CD4-positive, alpha-beta T cell (primary cell): ENCODE measurements around the gene UBAC2. TPM values are rescaled to one million over a fixed set of nuclear protein-coding genes. Genes with fewer than 3 reads are reported as not detected.

Experiments used
- ATAC-seq: fragments of 200-7000 bp; cut with Tn5 transposase; one replicate; pipeline ENCODE4 v1.10.0; 2022; ENCODE audit warnings: mild to moderate bottlenecking; ENCODE audit not compliant: poor library complexity
- CTCF ChIA-PET: fragments of 350-600 bp; sonication (Branson Sonifier 250); formaldehyde crosslinking; loops from one replicate; lab custom pipeline; 2021; ENCODE audit warnings: antibody characterized with exemption, inconsistent platforms; lab: Charles Lee
- POLR2A ChIA-PET: fragments of 350-600 bp; sonication (Branson Sonifier 250); formaldehyde crosslinking; loops from one replicate; lab custom pipeline; 2021; ENCODE audit warnings: antibody characterized with exemption, inconsistent platforms; lab: Charles Lee
- DNase-seq, 14 experiments: peaks; one replicate each; pipeline ENCODE4 v3.0.0-alpha.2; 2013 to 2020; ENCODE audit warnings: mixed read lengths in 2 of 14
- H3K27ac ChIP-seq, 2 donors: one replicate each; pipeline versions ENCODE4 v1.5.1 to v1.7.0; 2013; ENCODE audit warnings: low read length in 2 of 2, low read depth in 1 of 2, mild to moderate bottlenecking in 1 of 2
- H3K27me3 ChIP-seq, 2 experiments: 1 replicate in 1 of 2; 2 replicates in 1 of 2; pipeline versions ENCODE4 v1.6.1 to v1.7.0; 2013; ENCODE audit warnings: low read length in 2 of 2, control low read depth in 1 of 2, mild to moderate bottlenecking in 1 of 2, moderate library complexity in 1 of 2; ENCODE audit not compliant: insufficient read depth in 2 of 2, control insufficient read depth in 1 of 2
- H3K36me3 ChIP-seq: one replicate; pipeline ENCODE4 v1.6.1; 2013; ENCODE audit warnings: low read length, control low read depth; ENCODE audit not compliant: insufficient read depth
- H3K4me1 ChIP-seq: one replicate; pipeline ENCODE4 v1.6.1; 2013; ENCODE audit warnings: low read length, control low read depth; ENCODE audit not compliant: insufficient read depth
- H3K4me3 ChIP-seq: one replicate; pipeline ENCODE4 v1.5.1; 2013; ENCODE audit warnings: mild to moderate bottlenecking, low read length, moderate library complexity
- H3K9me3 ChIP-seq, 2 experiments: 1 replicate in 1 of 2; 2 replicates in 1 of 2; pipeline versions ENCODE4 v1.6.1 to v1.7.0; 2013; ENCODE audit warnings: low read length in 2 of 2, mild to moderate bottlenecking in 2 of 2, control low read depth in 1 of 2, moderate library complexity in 1 of 2; ENCODE audit not compliant: control insufficient read depth in 1 of 2, insufficient read depth in 1 of 2
- H3K27ac Mint-ChIP-seq: one replicate; pipeline ENCODE4 v1.8.0; 2020; ENCODE audit warnings: mixed read lengths
- H3K27me3 Mint-ChIP-seq: one replicate; pipeline ENCODE4 v1.8.0; 2021; ENCODE audit warnings: mixed read lengths
- H3K36me3 Mint-ChIP-seq: one replicate; pipeline ENCODE4 v1.8.0; 2021; ENCODE audit warnings: low read depth, mixed read lengths
- H3K4me1 Mint-ChIP-seq: one replicate; pipeline ENCODE4 v1.8.0; 2021; ENCODE audit warnings: low read depth, mixed read lengths
- H3K4me3 Mint-ChIP-seq: one replicate; pipeline ENCODE4 v1.8.0; 2020; ENCODE audit warnings: mild to moderate bottlenecking, mixed read lengths
- H3K9me3 Mint-ChIP-seq: one replicate; pipeline ENCODE4 v1.8.0; 2020; ENCODE audit warnings: mixed read lengths
- intact Hi-C, 2 experiments: fragments of 100-400 bp; cut with DNase I in 1 of 2; cut with micrococcal nuclease in 1 of 2; formaldehyde crosslinking; loops; one replicate each; pipeline versions ENCODE4 v1.15.1 to v1.9.0; 2023 to 2025; cut with DNase I, micrococcal nuclease
- total RNA-seq, 174 experiments: library from RNA in 2 of 174; stranded (reverse) in 2 of 174; gene quantifications; one replicate each; pipeline ENCODE4 v1.2.3 and lab custom pipeline; 2021 to 2026
- TF ChIP-seq, protein P1 (sequence below): fragments of 200-600 bp; IDR thresholded peaks from one replicate; pipeline ENCODE4 v1.8.0; 2022; ENCODE audit warnings: antibody characterized with exemption, mild to moderate bottlenecking

Gene UBAC2
- total RNA-seq, 2 experiments from 2014 or later = 59.8 to 67.4 TPM

DNA sequence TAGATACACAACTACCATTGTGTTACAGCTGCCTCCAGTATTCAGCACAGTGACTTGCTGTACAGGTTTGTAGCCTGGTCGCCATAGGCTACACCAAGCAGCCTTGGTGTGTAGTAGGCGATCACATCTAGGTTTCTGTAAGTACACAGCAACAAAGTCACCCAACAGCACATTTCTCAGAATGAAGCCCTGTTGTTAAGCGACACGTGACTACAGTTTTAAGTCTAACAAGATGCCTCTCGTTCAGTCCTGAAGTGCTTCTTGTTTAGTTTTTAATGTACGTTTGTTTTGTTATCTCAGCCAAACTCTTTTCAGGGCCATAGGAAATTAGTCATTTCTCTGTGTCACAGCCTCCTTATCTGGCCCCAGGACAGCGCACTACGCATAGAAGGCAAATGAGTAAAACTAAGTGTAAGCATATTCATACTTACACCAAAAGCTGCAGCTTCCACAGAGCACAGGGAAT lies 156.5 kb downstream of the UBAC2 start:
- TF ChIP-seq, protein P1, sequence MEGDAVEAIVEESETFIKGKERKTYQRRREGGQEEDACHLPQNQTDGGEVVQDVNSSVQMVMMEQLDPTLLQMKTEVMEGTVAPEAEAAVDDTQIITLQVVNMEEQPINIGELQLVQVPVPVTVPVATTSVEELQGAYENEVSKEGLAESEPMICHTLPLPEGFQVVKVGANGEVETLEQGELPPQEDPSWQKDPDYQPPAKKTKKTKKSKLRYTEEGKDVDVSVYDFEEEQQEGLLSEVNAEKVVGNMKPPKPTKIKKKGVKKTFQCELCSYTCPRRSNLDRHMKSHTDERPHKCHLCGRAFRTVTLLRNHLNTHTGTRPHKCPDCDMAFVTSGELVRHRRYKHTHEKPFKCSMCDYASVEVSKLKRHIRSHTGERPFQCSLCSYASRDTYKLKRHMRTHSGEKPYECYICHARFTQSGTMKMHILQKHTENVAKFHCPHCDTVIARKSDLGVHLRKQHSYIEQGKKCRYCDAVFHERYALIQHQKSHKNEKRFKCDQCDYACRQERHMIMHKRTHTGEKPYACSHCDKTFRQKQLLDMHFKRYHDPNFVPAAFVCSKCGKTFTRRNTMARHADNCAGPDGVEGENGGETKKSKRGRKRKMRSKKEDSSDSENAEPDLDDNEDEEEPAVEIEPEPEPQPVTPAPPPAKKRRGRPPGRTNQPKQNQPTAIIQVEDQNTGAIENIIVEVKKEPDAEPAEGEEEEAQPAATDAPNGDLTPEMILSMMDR = no peak
- Histone ChIP-seq H3K27me3 (no peaks in the 10 kb centered on the region), H3K36me3 (peaks cover 14% of the 10 kb centered on the region), H3K27ac (peak overlapping the region; percentile 93 to 97), H3K9me3 (no peaks in the 10 kb centered on the region), H3K4me1 (peaks cover 94% of the 10 kb centered on the region), H3K4me3 (no peak overlapping the region)
- intact Hi-C loops = loop anchor here in 1 of 2 experiments (1.0 to 5.0 kb wide), 4 partner anchors 15 to 140 kb away; no protein-coding TSS in a partner anchor
- POLR2A ChIA-PET = interaction anchor here (0.9 to 8.3 kb wide), 12 partner anchors 9 to 138 kb away, joined by 3 to 220 read pairs (median 14); partner anchors contain the start of gene GPR183
- Mint-ChIP-seq H3K36me3 (peaks cover 66% of the 10 kb centered on the region), H3K4me1 (peaks cover 98% of the 10 kb centered on the region), H3K4me3 (peak overlapping the region; percentile 49), H3K27ac (peak overlapping the region; percentile 97), H3K9me3 (no peaks in the 10 kb centered on the region), H3K27me3 (no peaks in the 10 kb centered on the region)
- ATAC-seq (peak; percentile 12), DNase-seq (peak in 10 of 14 experiments; percentile 30 to 78 (median 58))
- CTCF ChIA-PET = interaction anchor here (1.4 to 2.8 kb wide), 5 partner anchors 24 to 87 kb away, joined by 4 to 14 read pairs (median 9); no protein-coding TSS in a partner anchor

DNA sequence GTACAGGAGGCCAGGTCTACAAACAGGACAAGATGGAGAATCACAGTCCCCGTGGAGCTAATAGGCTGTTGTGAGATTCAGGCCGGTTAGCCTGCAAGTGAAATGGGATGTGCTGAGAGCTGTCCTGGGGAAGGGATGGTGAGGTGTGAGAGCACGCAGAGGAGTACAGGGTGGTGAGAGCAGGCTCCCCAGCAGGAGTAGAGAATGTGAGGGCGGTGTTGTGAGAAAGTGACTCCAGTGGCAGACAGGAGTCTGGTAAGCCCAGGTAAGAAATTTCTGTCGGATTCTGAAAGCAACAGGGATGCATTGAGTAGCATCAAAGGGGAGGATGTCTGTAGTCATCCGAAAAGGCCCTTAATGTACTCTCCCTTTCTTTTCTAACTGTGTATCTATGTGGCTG lies 157.3 kb downstream of the UBAC2 start:
- DNase-seq = peak in 5 of 14 experiments; percentile 15 to 65 (median 58)
- H3K9me3 Mint-ChIP-seq = no peaks in the 10 kb centered on the region
- H3K36me3 ChIP-seq = peaks cover 14% of the 10 kb centered on the region
- peaks cover 90% of the 10 kb centered on the region for H3K4me1 ChIP-seq
- H3K27ac Mint-ChIP-seq = peak overlapping the region; percentile 97
- peak overlapping the region; percentile 93 to 97 for H3K27ac ChIP-seq
- peaks cover 98% of the 10 kb centered on the region for H3K4me1 Mint-ChIP-seq
- H3K4me3 Mint-ChIP-seq = peak overlapping the region; percentile 49
- TF ChIP-seq, protein P1 = no peak
- peak; percentile 2 for ATAC-seq
- intact Hi-C loops = loop anchor here in 1 of 2 experiments (1.0 to 5.0 kb wide), 4 partner anchors 14 to 141 kb away; no protein-coding TSS in a partner anchor
- ChIA-PET CTCF (interaction anchor here (2.0 to 2.8 kb wide), 3 partner anchors 23 to 88 kb away, joined by 5 to 14 read pairs (median 13); no protein-coding TSS in a partner anchor), POLR2A (interaction anchor here (3.1 to 8.3 kb wide), 5 partner anchors 9 to 55 kb away, joined by 23 to 220 read pairs (median 85); partner anchors contain the start of gene GPR183)
- no peak overlapping the region for H3K4me3 ChIP-seq
- H3K9me3 ChIP-seq = no peaks in the 10 kb centered on the region
- peaks cover 68% of the 10 kb centered on the region for H3K36me3 Mint-ChIP-seq
- no peaks in the 10 kb centered on the region for H3K27me3 ChIP-seq
- H3K27me3 Mint-ChIP-seq = no peaks in the 10 kb centered on the region

DNA sequence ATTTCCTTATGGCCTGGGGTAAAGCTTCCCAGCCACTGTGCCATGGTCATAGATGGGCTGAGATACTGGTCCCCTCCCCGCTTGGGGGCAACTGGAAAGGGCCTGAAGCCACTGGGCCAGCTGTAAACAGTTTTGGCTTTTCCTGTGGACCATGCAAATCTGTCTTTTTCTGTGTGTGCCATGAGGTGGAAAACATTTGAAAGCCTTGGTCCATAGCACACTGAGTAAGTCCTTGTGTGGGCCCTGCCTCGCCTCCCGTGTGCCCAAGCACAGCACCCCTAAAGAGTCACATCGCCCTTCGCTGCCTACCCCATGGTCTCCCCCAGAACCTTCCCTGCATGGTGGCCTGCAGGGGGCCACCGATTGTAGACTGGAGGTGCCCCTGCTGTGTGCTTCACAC lies 158.9 kb downstream of the UBAC2 start:
- Mint-ChIP-seq H3K9me3 (no peaks in the 10 kb centered on the region), H3K27me3 (no peaks in the 10 kb centered on the region), H3K4me1 (peaks cover 98% of the 10 kb centered on the region), H3K4me3 (peak overlapping the region; percentile 47), H3K36me3 (peaks cover 72% of the 10 kb centered on the region), H3K27ac (peak overlapping the region; percentile 97)
- DNase-seq (no peak), ATAC-seq (no peak)
- no peak overlapping the region for H3K4me3 ChIP-seq
- POLR2A ChIA-PET = interaction anchor here (0.8 to 4.0 kb wide), 15 partner anchors 8 to 159 kb away, joined by 3 to 62 read pairs (median 6); partner anchors contain the start of genes GPR183 and UBAC2
- peak overlapping the region; percentile 93 to 97 for H3K27ac ChIP-seq
- H3K9me3 ChIP-seq = no peaks in the 10 kb centered on the region
- TF ChIP-seq, protein P1 = no peak
- CTCF ChIA-PET = interaction anchor here (1.0 to 2.9 kb wide), 3 partner anchors 28 to 77 kb away, joined by 3 to 13 read pairs (median 7); no protein-coding TSS in a partner anchor
- H3K27me3 ChIP-seq = no peaks in the 10 kb centered on the region
- peaks cover 11% of the 10 kb centered on the region for H3K36me3 ChIP-seq
- intact Hi-C loops = loop anchor here in 1 of 2 experiments (5.0 kb wide), 1 partner anchor 142 kb away; no protein-coding TSS in a partner anchor
- H3K4me1 ChIP-seq = peaks cover 82% of the 10 kb centered on the region
